K562 (cell line): Measurements from ENCODE around the gene POLR3H. TPM values are rescaled to one million over a fixed set of nuclear protein-coding genes. Genes with fewer than 3 reads are reported as not detected.

Experiments
- BHLHE40 ChIP-seq: IDR thresholded peaks from 2 replicates; pipeline ENCODE4 v1.6.1; 2011; ENCODE audit warnings: low read length, improper control_type of control experiment
- CHCHD3 ChIP-seq: fragments of 250-450 bp; sonication (Bioruptor Pico); IDR thresholded peaks from 2 replicates; pipeline ENCODE4 v2.1.2; 2022; ENCODE audit warnings: mild to moderate bottlenecking
- EWSR1 ChIP-seq: fragments of 450-650 bp; IDR thresholded peaks from 2 replicates; pipeline ENCODE4 v1.6.1; 2018; ENCODE audit warnings: borderline replicate concordance, mild to moderate bottlenecking, low read depth, moderate library complexity; ENCODE audit not compliant: partially characterized antibody
- MCM3 ChIP-seq: fragments of 450-650 bp; IDR thresholded peaks from 2 replicates; pipeline ENCODE4 v1.6.1; 2016
- PHF21A ChIP-seq: fragments of 450-650 bp; IDR thresholded peaks from 2 replicates; pipeline ENCODE4 v1.6.1; 2017; ENCODE audit warnings: low read depth, borderline replicate concordance
- TCF3 ChIP-seq: sonication (generic); formaldehyde crosslinking; IDR thresholded peaks from 2 replicates; pipeline ENCODE4 v1.4.0; 2020; ENCODE audit warnings: mild to moderate bottlenecking, missing genetic modification reagents
- TEAD4 ChIP-seq, 2 experiments: sonication (generic) in 1 of 2; formaldehyde crosslinking in 1 of 2; IDR thresholded peaks; 2 replicates each; pipeline versions ENCODE4 v1.6.1 to v1.8.0; 2012 to 2022; ENCODE audit warnings: borderline replicate concordance in 1 of 2, inconsistent platforms in 1 of 2, low read length in 1 of 2, mild to moderate bottlenecking in 1 of 2, missing genetic modification reagents in 1 of 2
- ZNF184 ChIP-seq: sonication (generic); formaldehyde crosslinking; IDR thresholded peaks from 2 replicates; pipeline ENCODE4 v1.5.0; 2020; ENCODE audit warnings: missing genetic modification reagents
- ZNF212 ChIP-seq: fragments of 450-650 bp; formaldehyde crosslinking; IDR thresholded peaks from 2 replicates; pipeline ENCODE4 v1.4.0; 2020; ENCODE audit warnings: mild to moderate bottlenecking
- ZNF217 ChIP-seq: sonication (generic); formaldehyde crosslinking; IDR thresholded peaks from 2 replicates; pipeline ENCODE4 v1.8.0; 2022; ENCODE audit warnings: mild to moderate bottlenecking, missing genetic modification reagents
- ZNF668 ChIP-seq: fragments of 250-450 bp; sonication (Bioruptor Pico); IDR thresholded peaks from 2 replicates; pipeline ENCODE4 v1.8.0; 2022; ENCODE audit warnings: mild to moderate bottlenecking, inconsistent platforms
- polyA plus RNA-seq, 8 experiments: library from polyadenylated mRNA; depleted of rRNA in 4 of 8; stranded (reverse) in 5 of 8; unstranded in 3 of 8; fragments of >200 nt; fragmentation: Nextera tagmentation in 2 of 8; fragmentation: Illumina TruSeq in 1 of 8; extraction: Ambion mirVana in 2 of 8; extraction: Trizol in 1 of 8; gene quantifications; 2 replicates each; pipeline versions ENCODE4 v1.2.1 to v1.2.3, GENCODE V29; 2011 to 2014; ENCODE audit warnings: inconsistent platforms in 1 of 8, missing spikeins in 1 of 8
- total RNA-seq, 7 experiments: library from RNA; depleted of rRNA in 6 of 7; stranded (reverse); fragments of >200 nt in 6 of 7; fragmentation: Illumina TruSeq in 2 of 7; extraction: Trizol in 2 of 7; gene quantifications; 2 replicates each; pipeline versions ENCODE4 v1.2.1 to v1.2.3, GENCODE V29; 2011 to 2021; ENCODE audit warnings: low replicate concordance in 1 of 7
- TF ChIP-seq, protein P1 (sequence below): sonication (generic); formaldehyde crosslinking; IDR thresholded peaks from 2 replicates; pipeline ENCODE4 v1.8.1; 2023; ENCODE audit warnings: mild to moderate bottlenecking, missing genetic modification reagents
- TF ChIP-seq, protein P2 (sequence below): fragments of 200-600 bp; sonication (generic); IDR thresholded peaks from one replicate; pipeline ENCODE4 v1.6.1; 2012; ENCODE audit warnings: mild to moderate bottlenecking, low read depth, low read length, inconsistent platforms
- TF ChIP-seq, protein P3 (sequence below): sonication (generic); formaldehyde crosslinking; IDR thresholded peaks from 2 replicates; pipeline ENCODE4 v1.5.0; 2020; ENCODE audit warnings: missing genetic modification reagents

The POLR3H gene
- total and polyA plus RNA-seq, 9 of the 15 experiments (the other 6 are each of a cell fraction or from before 2014, with no cell fraction given), result 5.3 to 48.4 (median 22.2) TPM

DNA sequence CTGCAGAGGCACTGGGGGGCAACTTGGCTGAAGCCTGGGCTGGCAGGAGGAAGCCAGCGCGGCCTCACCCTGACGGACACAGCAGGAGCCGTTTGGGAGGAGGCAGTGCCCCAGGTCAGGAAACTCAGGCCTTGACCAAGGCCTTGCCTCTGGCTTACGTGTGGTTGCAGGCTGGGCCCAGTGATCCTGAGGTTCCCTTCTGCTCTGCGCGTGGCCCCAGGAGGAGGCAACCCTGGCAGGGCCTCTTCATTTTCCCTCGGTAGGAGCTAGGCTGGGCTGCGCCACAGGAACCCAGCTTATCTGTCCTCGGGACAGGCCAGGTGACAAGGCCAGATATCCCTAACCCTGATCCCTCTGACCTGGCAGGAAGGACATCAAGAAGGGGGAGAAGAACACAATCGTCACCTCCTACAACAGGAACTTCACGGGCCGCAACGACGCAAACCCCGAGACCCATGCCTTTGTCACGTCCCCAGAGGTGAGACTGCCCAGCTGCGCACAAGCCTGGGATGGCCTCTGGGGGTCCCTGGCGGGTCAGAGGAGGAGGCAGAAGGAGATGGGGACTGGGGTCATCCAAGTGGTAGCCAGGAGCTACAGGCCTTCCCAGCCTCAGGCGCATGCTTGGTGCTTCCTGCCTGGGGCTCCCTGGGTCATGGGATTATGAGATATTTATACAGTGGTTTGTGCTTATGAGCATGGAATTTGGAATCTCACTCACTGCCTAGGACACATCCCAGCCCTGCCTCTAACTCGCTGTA lies 20.6 kb downstream of the POLR3H start (continued):
- TF ChIP-seq, protein P1, sequence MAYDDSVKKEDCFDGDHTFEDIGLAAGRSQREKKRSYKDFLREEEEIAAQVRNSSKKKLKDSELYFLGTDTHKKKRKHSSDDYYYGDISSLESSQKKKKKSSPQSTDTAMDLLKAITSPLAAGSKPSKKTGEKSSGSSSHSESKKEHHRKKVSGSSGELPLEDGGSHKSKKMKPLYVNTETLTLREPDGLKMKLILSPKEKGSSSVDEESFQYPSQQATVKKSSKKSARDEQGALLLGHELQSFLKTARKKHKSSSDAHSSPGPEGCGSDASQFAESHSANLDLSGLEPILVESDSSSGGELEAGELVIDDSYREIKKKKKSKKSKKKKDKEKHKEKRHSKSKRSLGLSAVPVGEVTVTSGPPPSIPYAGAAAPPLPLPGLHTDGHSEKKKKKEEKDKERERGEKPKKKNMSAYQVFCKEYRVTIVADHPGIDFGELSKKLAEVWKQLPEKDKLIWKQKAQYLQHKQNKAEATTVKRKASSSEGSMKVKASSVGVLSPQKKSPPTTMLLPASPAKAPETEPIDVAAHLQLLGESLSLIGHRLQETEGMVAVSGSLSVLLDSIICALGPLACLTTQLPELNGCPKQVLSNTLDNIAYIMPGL, result peak; percentile 71; the same call in 1 of the 2 replicates
- TF ChIP-seq, protein P2, sequence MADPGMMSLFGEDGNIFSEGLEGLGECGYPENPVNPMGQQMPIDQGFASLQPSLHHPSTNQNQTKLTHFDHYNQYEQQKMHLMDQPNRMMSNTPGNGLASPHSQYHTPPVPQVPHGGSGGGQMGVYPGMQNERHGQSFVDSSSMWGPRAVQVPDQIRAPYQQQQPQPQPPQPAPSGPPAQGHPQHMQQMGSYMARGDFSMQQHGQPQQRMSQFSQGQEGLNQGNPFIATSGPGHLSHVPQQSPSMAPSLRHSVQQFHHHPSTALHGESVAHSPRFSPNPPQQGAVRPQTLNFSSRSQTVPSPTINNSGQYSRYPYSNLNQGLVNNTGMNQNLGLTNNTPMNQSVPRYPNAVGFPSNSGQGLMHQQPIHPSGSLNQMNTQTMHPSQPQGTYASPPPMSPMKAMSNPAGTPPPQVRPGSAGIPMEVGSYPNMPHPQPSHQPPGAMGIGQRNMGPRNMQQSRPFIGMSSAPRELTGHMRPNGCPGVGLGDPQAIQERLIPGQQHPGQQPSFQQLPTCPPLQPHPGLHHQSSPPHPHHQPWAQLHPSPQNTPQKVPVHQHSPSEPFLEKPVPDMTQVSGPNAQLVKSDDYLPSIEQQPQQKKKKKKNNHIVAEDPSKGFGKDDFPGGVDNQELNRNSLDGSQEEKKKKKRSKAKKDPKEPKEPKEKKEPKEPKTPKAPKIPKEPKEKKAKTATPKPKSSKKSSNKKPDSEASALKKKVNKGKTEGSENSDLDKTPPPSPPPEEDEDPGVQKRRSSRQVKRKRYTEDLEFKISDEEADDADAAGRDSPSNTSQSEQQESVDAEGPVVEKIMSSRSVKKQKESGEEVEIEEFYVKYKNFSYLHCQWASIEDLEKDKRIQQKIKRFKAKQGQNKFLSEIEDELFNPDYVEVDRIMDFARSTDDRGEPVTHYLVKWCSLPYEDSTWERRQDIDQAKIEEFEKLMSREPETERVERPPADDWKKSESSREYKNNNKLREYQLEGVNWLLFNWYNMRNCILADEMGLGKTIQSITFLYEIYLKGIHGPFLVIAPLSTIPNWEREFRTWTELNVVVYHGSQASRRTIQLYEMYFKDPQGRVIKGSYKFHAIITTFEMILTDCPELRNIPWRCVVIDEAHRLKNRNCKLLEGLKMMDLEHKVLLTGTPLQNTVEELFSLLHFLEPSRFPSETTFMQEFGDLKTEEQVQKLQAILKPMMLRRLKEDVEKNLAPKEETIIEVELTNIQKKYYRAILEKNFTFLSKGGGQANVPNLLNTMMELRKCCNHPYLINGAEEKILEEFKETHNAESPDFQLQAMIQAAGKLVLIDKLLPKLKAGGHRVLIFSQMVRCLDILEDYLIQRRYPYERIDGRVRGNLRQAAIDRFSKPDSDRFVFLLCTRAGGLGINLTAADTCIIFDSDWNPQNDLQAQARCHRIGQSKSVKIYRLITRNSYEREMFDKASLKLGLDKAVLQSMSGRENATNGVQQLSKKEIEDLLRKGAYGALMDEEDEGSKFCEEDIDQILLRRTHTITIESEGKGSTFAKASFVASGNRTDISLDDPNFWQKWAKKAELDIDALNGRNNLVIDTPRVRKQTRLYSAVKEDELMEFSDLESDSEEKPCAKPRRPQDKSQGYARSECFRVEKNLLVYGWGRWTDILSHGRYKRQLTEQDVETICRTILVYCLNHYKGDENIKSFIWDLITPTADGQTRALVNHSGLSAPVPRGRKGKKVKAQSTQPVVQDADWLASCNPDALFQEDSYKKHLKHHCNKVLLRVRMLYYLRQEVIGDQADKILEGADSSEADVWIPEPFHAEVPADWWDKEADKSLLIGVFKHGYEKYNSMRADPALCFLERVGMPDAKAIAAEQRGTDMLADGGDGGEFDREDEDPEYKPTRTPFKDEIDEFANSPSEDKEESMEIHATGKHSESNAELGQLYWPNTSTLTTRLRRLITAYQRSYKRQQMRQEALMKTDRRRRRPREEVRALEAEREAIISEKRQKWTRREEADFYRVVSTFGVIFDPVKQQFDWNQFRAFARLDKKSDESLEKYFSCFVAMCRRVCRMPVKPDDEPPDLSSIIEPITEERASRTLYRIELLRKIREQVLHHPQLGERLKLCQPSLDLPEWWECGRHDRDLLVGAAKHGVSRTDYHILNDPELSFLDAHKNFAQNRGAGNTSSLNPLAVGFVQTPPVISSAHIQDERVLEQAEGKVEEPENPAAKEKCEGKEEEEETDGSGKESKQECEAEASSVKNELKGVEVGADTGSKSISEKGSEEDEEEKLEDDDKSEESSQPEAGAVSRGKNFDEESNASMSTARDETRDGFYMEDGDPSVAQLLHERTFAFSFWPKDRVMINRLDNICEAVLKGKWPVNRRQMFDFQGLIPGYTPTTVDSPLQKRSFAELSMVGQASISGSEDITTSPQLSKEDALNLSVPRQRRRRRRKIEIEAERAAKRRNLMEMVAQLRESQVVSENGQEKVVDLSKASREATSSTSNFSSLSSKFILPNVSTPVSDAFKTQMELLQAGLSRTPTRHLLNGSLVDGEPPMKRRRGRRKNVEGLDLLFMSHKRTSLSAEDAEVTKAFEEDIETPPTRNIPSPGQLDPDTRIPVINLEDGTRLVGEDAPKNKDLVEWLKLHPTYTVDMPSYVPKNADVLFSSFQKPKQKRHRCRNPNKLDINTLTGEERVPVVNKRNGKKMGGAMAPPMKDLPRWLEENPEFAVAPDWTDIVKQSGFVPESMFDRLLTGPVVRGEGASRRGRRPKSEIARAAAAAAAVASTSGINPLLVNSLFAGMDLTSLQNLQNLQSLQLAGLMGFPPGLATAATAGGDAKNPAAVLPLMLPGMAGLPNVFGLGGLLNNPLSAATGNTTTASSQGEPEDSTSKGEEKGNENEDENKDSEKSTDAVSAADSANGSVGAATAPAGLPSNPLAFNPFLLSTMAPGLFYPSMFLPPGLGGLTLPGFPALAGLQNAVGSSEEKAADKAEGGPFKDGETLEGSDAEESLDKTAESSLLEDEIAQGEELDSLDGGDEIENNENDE, result no peak
- TF ChIP-seq CHCHD3 (CRISPR knock-in tag), result no peak
- 0 out of 2 replicates have a peak, but pooled peaks have one; percentile 52 for TF ChIP-seq ZNF668 (CRISPR knock-in tag)
- TF ChIP-seq PHF21A, result no peak
- no peak for TF ChIP-seq MCM3
- no peak for TF ChIP-seq ZNF217 (CRISPR knock-in tag)
- TF ChIP-seq TCF3 (CRISPR knock-in tag), result peak; percentile 96
- no peak for TF ChIP-seq ZNF212 (CRISPR knock-in tag)
- TF ChIP-seq, protein P3, sequence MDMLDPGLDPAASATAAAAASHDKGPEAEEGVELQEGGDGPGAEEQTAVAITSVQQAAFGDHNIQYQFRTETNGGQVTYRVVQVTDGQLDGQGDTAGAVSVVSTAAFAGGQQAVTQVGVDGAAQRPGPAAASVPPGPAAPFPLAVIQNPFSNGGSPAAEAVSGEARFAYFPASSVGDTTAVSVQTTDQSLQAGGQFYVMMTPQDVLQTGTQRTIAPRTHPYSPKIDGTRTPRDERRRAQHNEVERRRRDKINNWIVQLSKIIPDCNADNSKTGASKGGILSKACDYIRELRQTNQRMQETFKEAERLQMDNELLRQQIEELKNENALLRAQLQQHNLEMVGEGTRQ, result no peak
- peak; percentile 71 for TF ChIP-seq TEAD4 (IDR thresholded peaks at IDR 0.05; ENCODE audit: low read length)
- TF ChIP-seq TEAD4 (CRISPR knock-in tag; IDR thresholded peaks at IDR 0.05; ENCODE audit: borderline replicate concordance), result no peak
- TF ChIP-seq EWSR1, result no peak
- TF ChIP-seq BHLHE40, result no peak; the same call in 1 of the 2 replicates
- no peak for TF ChIP-seq ZNF184 (CRISPR knock-in tag)
